GM18508 (cell line): Measurements from ENCODE around the gene MMEL1.
"Not testable (repeated sequence)": the region's sequence is repeated elsewhere in the genome, so short reads cannot be mapped to it uniquely, and the experiment has no call there.

ENCODE experiments used
- ATAC-seq: cut with Tn5 transposase; IDR thresholded peaks from one replicate; pipeline ENCODE4 v1.9.1; 2021; ENCODE audit warnings: moderate number of reproducible peaks; ENCODE audit not compliant: insufficient read depth, unreplicated experiment

Gene MMEL1

GRCh38 chr1:2632561-2633361, at the start of gene MMEL1:
TSS of gene MMEL1 (minus strand) at chr1:2633016. CDS start at chr1:2629484, 3,532 bp downstream.
- ATAC-seq = no peak

GRCh38 chr1:2676726-2677125, 43.9 kb upstream of the MMEL1 start:
- not testable (repeated sequence) for ATAC-seq

GRCh38 chr1:2671656-2672055, 38.8 kb upstream of the MMEL1 start:
- not testable (repeated sequence) for ATAC-seq

- ATAC-seq = not testable (repeated sequence)
Measured at GRCh38 chr1:2659806-2660205, 27.0 kb upstream of the MMEL1 start.

GRCh38 chr1:2657909-2658308, 25.1 kb upstream of the MMEL1 start:
- not testable (repeated sequence) for ATAC-seq

GRCh38 chr1:2657124-2657523, 24.3 kb upstream of the MMEL1 start:
- ATAC-seq = not testable (repeated sequence)

- not testable (repeated sequence) for ATAC-seq
Measured at GRCh38 chr1:2655598-2656434, 23.0 kb upstream of the MMEL1 start.

- ATAC-seq = not testable (repeated sequence)
Measured at GRCh38 chr1:2654443-2654948, 21.7 kb upstream of the MMEL1 start.

GRCh38 chr1:2653741-2654442, 21.1 kb upstream of the MMEL1 start:
- ATAC-seq = not testable (repeated sequence)

GRCh38 chr1:2652926-2653571, 20.2 kb upstream of the MMEL1 start:
- not testable (repeated sequence) for ATAC-seq

GRCh38 chr1:2652152-2652925, 19.5 kb upstream of the MMEL1 start:
- not testable (repeated sequence) for ATAC-seq

GRCh38 chr1:2650967-2651645, 18.3 kb upstream of the MMEL1 start:
- ATAC-seq = no peak

- ATAC-seq = no peak
Measured at GRCh38 chr1:2646837-2647236, 14.0 kb upstream of the MMEL1 start.

GRCh38 chr1:2645776-2646175, 13.0 kb upstream of the MMEL1 start:
- no peak for ATAC-seq

- no peak for ATAC-seq
Measured at GRCh38 chr1:2645143-2645542, 12.3 kb upstream of the MMEL1 start.

GRCh38 chr1:2644591-2645101, 11.8 kb upstream of the MMEL1 start:
- ATAC-seq = no peak

- no peak for ATAC-seq
Measured at GRCh38 chr1:2644171-2644570, 11.4 kb upstream of the MMEL1 start.

- no peak for ATAC-seq
Measured at GRCh38 chr1:2643414-2644077, 10.7 kb upstream of the MMEL1 start.
